Neuronal stem cell (in vitro differentiated cells): ENCODE measurements around the gene ASH1L.

Experiments
- DNase-seq: peaks from one replicate; pipeline ENCODE4 v3.0.0-alpha.2; 2013; ENCODE audit warnings: low spot score
- H2AFZ ChIP-seq: one replicate; pipeline ENCODE4 v1.6.1; 2013; ENCODE audit warnings: mild to moderate bottlenecking, low read length, inconsistent platforms
- H2AK5ac ChIP-seq: 2 replicates; pipeline ENCODE4 v1.6.1; 2013; ENCODE audit warnings: low read depth, mild to moderate bottlenecking, inconsistent platforms, low read length, moderate library complexity, mixed read lengths
- H2BK120ac ChIP-seq: 2 replicates; pipeline ENCODE4 v1.6.1; 2013; ENCODE audit warnings: low read depth, mild to moderate bottlenecking, inconsistent platforms, low read length, moderate library complexity, mixed read lengths
- H2BK12ac ChIP-seq: one replicate; pipeline ENCODE4 v1.6.1; 2013; ENCODE audit warnings: low read length, inconsistent platforms
- H2BK15ac ChIP-seq: 2 replicates; pipeline ENCODE4 v1.6.1; 2013; ENCODE audit warnings: mild to moderate bottlenecking, low read length, inconsistent platforms, mixed read lengths
- H2BK5ac ChIP-seq: one replicate; pipeline ENCODE4 v1.6.1; 2013; ENCODE audit warnings: inconsistent platforms, mild to moderate bottlenecking, low read length, moderate library complexity
- H3K14ac ChIP-seq: one replicate; pipeline ENCODE4 v1.6.1; 2013; ENCODE audit warnings: low read length, inconsistent platforms
- H3K18ac ChIP-seq: 2 replicates; pipeline ENCODE4 v1.6.1; 2013; ENCODE audit warnings: low read length, inconsistent platforms
- H3K23ac ChIP-seq: 2 replicates; pipeline ENCODE4 v1.6.1; 2013; ENCODE audit warnings: low read depth, mild to moderate bottlenecking, mixed read lengths, low read length, inconsistent platforms; ENCODE audit not compliant: poor library complexity
- H3K27ac ChIP-seq: replicated peaks from 3 replicates; pipeline ENCODE4 v1.5.1; 2013; ENCODE audit warnings: low read length, inconsistent platforms
- H3K27me3 ChIP-seq, 3 experiments: 2 replicates each; pipeline ENCODE4 v1.6.1; 2013; ENCODE audit warnings: low read length in 3 of 3, mild to moderate bottlenecking in 2 of 3, inconsistent platforms in 1 of 3, low read depth in 1 of 3, mixed read lengths in 1 of 3, moderate library complexity in 1 of 3; ENCODE audit not compliant: control insufficient read depth in 3 of 3, insufficient read depth in 3 of 3
- H3K36me3 ChIP-seq, 2 donors: replicated peaks in 1 of 2; 2 replicates each; pipeline ENCODE4 v1.6.1; 2013; ENCODE audit warnings: low read length in 2 of 2; ENCODE audit not compliant: control insufficient read depth in 2 of 2, insufficient read depth in 2 of 2
- H3K4ac ChIP-seq: 2 replicates; pipeline ENCODE4 v1.6.1; 2013; ENCODE audit warnings: inconsistent platforms, mild to moderate bottlenecking, low read length, moderate library complexity
- H3K4me1 ChIP-seq, 2 donors: 1 replicate in 1 of 2; 2 replicates in 1 of 2; pipeline ENCODE4 v1.6.1; 2013; ENCODE audit warnings: low read length in 2 of 2, low read depth in 1 of 2; ENCODE audit not compliant: control insufficient read depth in 2 of 2, insufficient read depth in 1 of 2
- H3K4me2 ChIP-seq: one replicate; pipeline ENCODE4 v1.6.1; 2013; ENCODE audit warnings: mild to moderate bottlenecking, low read length, inconsistent platforms; ENCODE audit not compliant: insufficient read depth, poor library complexity, severe bottlenecking
- H3K4me3 ChIP-seq, 2 donors: 2 replicates each; pipeline ENCODE4 v1.5.1; 2013; ENCODE audit warnings: low read length in 2 of 2, mild to moderate bottlenecking in 2 of 2, inconsistent platforms in 1 of 2, moderate library complexity in 1 of 2
- H3K79me1 ChIP-seq: one replicate; pipeline ENCODE4 v1.6.1; 2013; ENCODE audit warnings: low read depth, mild to moderate bottlenecking, inconsistent platforms, low read length, moderate library complexity
- H3K9ac ChIP-seq: one replicate; pipeline ENCODE4 v1.6.1; 2013; ENCODE audit warnings: mild to moderate bottlenecking, low read depth, low read length, inconsistent platforms; ENCODE audit not compliant: poor library complexity
- H3K9me3 ChIP-seq, 2 donors: replicated peaks in 1 of 2; 2 replicates each; pipeline versions ENCODE3 to v1.6.1; 2013; ENCODE audit warnings: low read length in 2 of 2, mild to moderate bottlenecking in 2 of 2, inconsistent platforms in 1 of 2, low read depth in 1 of 2, mixed read lengths in 1 of 2, moderate library complexity in 1 of 2; ENCODE audit not compliant: control insufficient read depth in 2 of 2, insufficient read depth in 1 of 2
- H4K8ac ChIP-seq: one replicate; pipeline ENCODE4 v1.6.1; 2013; ENCODE audit warnings: low read depth, mild to moderate bottlenecking, inconsistent platforms, low read length, moderate library complexity
- H4K91ac ChIP-seq: one replicate; pipeline ENCODE4 v1.6.1; 2013; ENCODE audit warnings: low read length, low read depth, mild to moderate bottlenecking, inconsistent platforms; ENCODE audit not compliant: poor library complexity
- WGBS, 2 donors: extraction: QIAGEN DNeasy Blood & Tissue Kit; methylation state at CpG; one replicate each; pipeline ENCODE4 v1.1.7; 2013; ENCODE audit warnings: missing lambda C conversion rate in 2 of 2, mixed read lengths in 1 of 2; ENCODE audit not compliant: insufficient read length in 2 of 2, insufficient replicate concordance in 1 of 2; ENCODE audit errors: extremely low coverage in 2 of 2; 5-methylcytosine and 5-hydroxymethylcytosine counted together

The ASH1L gene

DNA sequence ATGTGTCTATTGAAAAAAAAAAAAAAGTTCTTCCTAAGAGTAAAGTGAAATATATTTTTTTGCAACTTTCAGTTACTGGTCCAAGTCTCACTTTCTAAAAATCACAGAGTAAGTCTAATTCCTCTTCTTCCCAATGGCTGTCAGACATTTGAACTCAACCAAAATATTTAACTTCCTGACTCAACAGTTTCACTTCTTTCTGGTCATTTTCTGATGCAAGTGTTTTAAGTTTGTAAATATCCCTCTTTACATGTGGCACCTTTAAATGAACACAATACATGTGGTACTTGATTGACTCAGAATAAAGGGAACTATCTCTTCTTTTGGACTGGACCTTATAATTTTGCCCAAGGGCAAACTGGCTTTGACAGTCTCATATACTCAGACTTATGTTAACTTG, 76.7 kb downstream of the ASH1L start:
- H3K36me3 ChIP-seq, result peaks cover 3 to 29% of the 10 kb centered on the region in 2 donors
- no peak overlapping the region for H2BK12ac ChIP-seq
- no peak overlapping the region for H2AFZ ChIP-seq
- no peak overlapping the region for H4K8ac ChIP-seq
- no peak overlapping the region for H2BK15ac ChIP-seq
- H3K9me3 ChIP-seq, result peaks cover 0 to 3% of the 10 kb centered on the region in 2 donors
- no peak for DNase-seq
- H3K27ac ChIP-seq, result no peak overlapping the region
- no peak overlapping the region for H3K4me2 ChIP-seq
- no peak overlapping the region for H3K4me3 ChIP-seq
- H2BK5ac ChIP-seq, result no peak overlapping the region
- H3K18ac ChIP-seq, result no peak overlapping the region
- no peak overlapping the region for H2AK5ac ChIP-seq
- no peak overlapping the region for H2BK120ac ChIP-seq
- H3K4ac ChIP-seq, result no peak overlapping the region
- no peak overlapping the region for H4K91ac ChIP-seq
- H3K9ac ChIP-seq, result no peak overlapping the region
- H3K4me1 ChIP-seq, result no peaks in the 10 kb centered on the region
- no peak overlapping the region for H3K23ac ChIP-seq
- no peak overlapping the region for H3K14ac ChIP-seq
- H3K79me1 ChIP-seq, result no peaks in the 10 kb centered on the region
- H3K27me3 ChIP-seq, result no peaks in the 10 kb centered on the region

DNA sequence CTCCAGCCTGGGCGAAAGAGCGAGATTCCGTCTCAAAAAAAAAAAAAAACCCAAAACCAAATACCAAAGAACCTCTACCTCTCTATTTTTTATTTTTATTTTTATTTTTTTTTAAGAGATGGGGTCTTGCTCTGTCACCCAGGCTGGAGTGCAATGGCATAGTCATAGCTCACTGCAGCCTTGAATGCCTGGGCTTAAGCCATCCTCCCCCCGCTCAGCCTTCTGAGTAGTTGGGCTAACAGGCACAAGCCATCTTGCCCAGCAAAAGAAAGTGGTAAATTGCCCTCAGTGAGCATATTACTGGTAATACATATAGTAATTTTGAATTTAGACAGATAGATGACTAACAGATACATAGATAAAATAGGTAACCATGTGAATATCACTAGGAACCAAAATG, 77.4 kb downstream of the ASH1L start:
- Histone ChIP-seq H4K8ac (no peak overlapping the region), H4K91ac (no peak overlapping the region), H2BK5ac (no peak overlapping the region), H3K9ac (no peak overlapping the region), H2AFZ (no peak overlapping the region), H3K14ac (no peak overlapping the region), H3K79me1 (no peaks in the 10 kb centered on the region), H3K27me3 (no peaks in the 10 kb centered on the region), H3K4me3 (no peak overlapping the region), H3K27ac (no peak overlapping the region), H3K4ac (no peak overlapping the region), H2BK12ac (no peak overlapping the region), H2BK15ac (no peak overlapping the region), H2AK5ac (no peak overlapping the region), H3K18ac (no peak overlapping the region), H3K4me2 (no peak overlapping the region), H3K23ac (no peak overlapping the region), H3K4me1 (no peaks in the 10 kb centered on the region), H3K9me3 (peaks cover 0 to 3% of the 10 kb centered on the region in 2 donors), H2BK120ac (no peak overlapping the region), H3K36me3 (peaks cover 4 to 36% of the 10 kb centered on the region in 2 donors)
- no CpG with 5 or more reads among the region's 4 CpGs for WGBS, 2 donors
- no peak for DNase-seq

DNA sequence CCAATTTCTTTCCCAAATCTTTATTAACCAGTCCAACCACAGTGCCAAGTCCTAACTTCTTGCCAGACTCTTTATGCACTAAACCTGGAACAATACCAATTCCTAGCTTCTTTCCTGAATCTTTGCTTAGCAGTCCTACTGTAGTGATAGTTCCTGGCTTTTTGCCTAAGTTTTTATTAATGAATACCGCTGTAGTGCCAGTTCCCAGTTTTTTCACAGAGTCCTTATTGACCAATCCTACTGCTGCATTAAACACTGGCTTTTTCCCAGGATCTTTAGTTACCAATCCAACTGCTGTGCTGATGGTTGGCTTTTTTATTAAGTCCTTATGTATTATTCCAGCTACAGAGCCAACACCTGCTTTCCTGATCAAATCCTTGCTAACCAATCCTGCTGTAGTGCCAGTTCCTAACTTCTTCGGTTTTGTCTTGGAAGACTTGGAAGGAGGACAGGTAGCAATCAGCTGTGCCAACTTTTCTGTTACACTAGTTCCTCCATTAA, 80.8 kb downstream of the ASH1L start:
- Histone ChIP-seq H3K4me1 (peaks cover 0 to 2% of the 10 kb centered on the region in 2 donors), H3K9ac (no peak overlapping the region), H2BK15ac (no peak overlapping the region), H4K91ac (no peak overlapping the region), H2BK120ac (no peak overlapping the region), H3K79me1 (no peaks in the 10 kb centered on the region), H2AK5ac (no peak overlapping the region), H3K36me3 (peaks cover 8 to 60% of the 10 kb centered on the region in 2 donors), H4K8ac (no peak overlapping the region), H3K9me3 (peaks cover 0 to 3% of the 10 kb centered on the region in 2 donors), H3K4ac (no peak overlapping the region), H3K27me3 (no peaks in the 10 kb centered on the region), H3K14ac (no peak overlapping the region), H2BK5ac (no peak overlapping the region), H3K27ac (no peak overlapping the region), H2AFZ (no peak overlapping the region), H3K18ac (no peak overlapping the region), H3K4me3 (no peak overlapping the region), H3K23ac (no peak overlapping the region), H2BK12ac (no peak overlapping the region), H3K4me2 (no peak overlapping the region)
- WGBS, 2 donors, result no CpG with 5 or more reads among the region's 2 CpGs
- no peak for DNase-seq

DNA sequence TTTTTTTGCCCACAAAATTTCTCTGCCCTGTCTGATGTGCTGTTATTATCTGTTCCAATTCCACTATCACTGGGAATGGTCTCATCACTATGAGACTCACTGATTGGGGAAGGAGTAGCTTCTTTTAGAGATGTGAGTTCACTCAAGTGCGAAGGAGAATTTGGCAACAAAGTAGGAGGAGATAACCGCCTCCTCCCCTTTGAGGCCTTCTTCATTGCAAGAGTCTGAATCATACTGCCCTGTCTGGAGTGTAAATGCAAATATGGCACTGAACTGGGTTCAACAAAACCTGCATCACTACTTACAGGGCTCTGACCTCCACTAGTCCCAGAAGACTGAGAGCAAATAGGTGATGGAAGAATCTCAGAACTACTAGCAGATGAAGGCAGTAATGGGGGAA, 83.4 kb downstream of the ASH1L start:
- H2BK12ac ChIP-seq, result no peak overlapping the region
- no CpG with 5 or more reads among the region's 2 CpGs for WGBS, 2 donors

More for the DNA sequence above, 83.4 kb downstream of the ASH1L start:
- Histone ChIP-seq H3K4me2 (no peak overlapping the region), H3K9ac (no peak overlapping the region), H2BK120ac (no peak overlapping the region), H3K4me1 (peaks cover 0 to 2% of the 10 kb centered on the region in 2 donors), H3K9me3 (no peaks in the 10 kb centered on the region), H3K14ac (no peak overlapping the region), H3K4me3 (no peak overlapping the region), H3K27ac (no peak overlapping the region), H3K18ac (no peak overlapping the region), H4K91ac (no peak overlapping the region), H3K27me3 (no peaks in the 10 kb centered on the region), H2BK5ac (no peak overlapping the region), H2AK5ac (no peak overlapping the region), H3K23ac (no peak overlapping the region), H3K4ac (no peak overlapping the region), H3K79me1 (no peaks in the 10 kb centered on the region), H2AFZ (no peak overlapping the region), H2BK15ac (no peak overlapping the region), H3K36me3 (peaks cover 8 to 69% of the 10 kb centered on the region in 2 donors), H4K8ac (no peak overlapping the region)
- no peak for DNase-seq
